ENCODE measurements around the gene LRIG1.

GRCh38 chr3:66396161-66396760 is 104.6 kb downstream of the LRIG1 start:
- TF ChIP-seq CTCF (IDR thresholded peaks at IDR 0.05): no peak
- TF ChIP-seq POLR2A (IDR thresholded peaks at IDR 0.05): no peak
